GM18909 (cell line): ENCODE measurements around the gene NSG2.
"Not testable (repeated sequence)": the region's sequence is repeated elsewhere in the genome, so short reads cannot be mapped to it uniquely, and the experiment has no call there.

Experiments used
- ATAC-seq: cut with Tn5 transposase; IDR thresholded peaks from one replicate; pipeline ENCODE4 v1.9.1; 2021; ENCODE audit warnings: mild to moderate bottlenecking; ENCODE audit not compliant: unreplicated experiment, poor library complexity

Gene NSG2

GRCh38 chr5:174146556-174146955, 101.0 kb downstream of the NSG2 start:
- no peak for ATAC-seq

DNA sequence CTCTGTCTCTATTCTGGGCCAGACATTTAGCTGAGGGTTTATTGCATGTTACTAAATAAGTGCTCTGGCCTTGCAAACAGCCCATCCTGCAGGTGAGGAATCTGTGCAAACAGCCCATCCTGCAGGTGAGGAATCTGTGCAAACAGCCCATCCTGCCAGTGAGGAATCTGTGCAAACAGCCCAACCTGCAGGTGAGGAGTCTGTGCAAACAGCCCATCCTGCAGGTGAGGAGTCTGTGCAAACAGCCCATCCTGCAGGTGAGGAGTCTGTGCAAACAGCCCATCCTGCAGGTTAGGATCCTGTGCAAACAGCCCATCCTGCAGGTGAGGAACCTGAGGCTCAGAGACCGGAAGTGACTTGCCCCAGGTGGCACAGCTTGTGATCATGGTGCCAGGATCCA, 101.5 kb downstream of the NSG2 start:
- ATAC-seq: not testable (repeated sequence)

GRCh38 chr5:174147551-174147950, 102.0 kb downstream of the NSG2 start:
- no peak for ATAC-seq

- ATAC-seq: no peak
Measured at GRCh38 chr5:174148721-174149120, 103.2 kb downstream of the NSG2 start.

GRCh38 chr5:174149426-174149825, 103.9 kb downstream of the NSG2 start:
- no peak for ATAC-seq

DNA sequence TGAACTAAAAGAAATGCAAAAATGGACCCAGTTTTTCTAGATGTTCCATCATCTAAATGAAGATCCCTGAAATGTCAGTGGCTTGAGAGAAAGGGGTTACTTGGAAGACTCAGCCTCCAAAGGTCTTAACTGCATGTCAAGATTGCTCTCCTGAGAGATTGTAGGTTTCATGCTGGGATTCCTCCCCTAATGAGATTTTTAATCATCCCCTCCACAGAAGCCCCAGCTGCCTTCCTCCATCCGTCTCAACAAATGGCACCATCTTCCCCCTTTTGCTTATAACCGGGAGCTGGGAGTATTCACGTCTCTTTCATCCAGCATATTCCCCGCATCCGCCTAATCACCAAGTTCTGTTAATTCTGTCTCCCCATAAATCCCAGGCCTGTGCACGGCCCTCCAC, 104.5 kb downstream of the NSG2 start:
- no peak for ATAC-seq

GRCh38 chr5:174151599-174152181, 106.2 kb downstream of the NSG2 start:
- no peak for ATAC-seq

DNA sequence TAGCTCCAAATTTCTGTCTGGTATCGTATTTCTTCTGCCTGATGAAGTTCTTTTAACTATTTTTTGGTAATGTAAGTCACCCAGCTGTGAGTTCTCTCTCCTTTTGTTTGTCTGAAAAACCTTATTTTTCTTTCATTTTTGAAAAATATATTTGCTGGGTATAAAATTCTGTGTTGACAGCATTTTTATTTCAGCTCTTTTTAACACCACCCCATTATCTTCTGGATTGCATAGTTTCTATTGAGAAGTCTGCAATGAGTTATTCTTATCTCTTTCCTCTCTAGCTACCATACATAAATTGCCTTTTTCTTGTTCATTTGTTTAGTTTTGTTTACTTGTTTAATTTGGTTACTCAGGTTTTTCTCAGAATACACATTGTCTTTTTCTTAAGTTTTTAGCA, 109.1 kb downstream of the NSG2 start:
- ATAC-seq: no peak

DNA sequence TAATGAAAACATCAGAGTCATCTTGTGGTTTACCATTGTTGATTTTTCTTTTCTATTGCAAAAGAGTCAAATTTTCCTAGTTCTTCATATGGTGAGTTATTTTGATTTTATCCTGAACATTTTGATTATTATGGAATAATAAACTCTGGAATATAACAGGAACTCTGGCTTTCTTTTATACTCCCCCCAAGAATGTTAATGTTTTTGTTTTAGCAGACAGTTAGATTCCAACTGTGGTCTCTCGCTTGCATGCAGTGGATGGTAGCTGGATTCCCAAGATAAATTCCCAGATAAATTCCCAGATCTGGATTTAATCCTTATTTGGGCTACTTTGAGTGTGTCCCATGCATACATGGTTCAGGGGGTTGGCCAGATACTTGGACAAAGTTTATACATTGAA, 109.8 kb downstream of the NSG2 start:
- ATAC-seq: no peak

DNA sequence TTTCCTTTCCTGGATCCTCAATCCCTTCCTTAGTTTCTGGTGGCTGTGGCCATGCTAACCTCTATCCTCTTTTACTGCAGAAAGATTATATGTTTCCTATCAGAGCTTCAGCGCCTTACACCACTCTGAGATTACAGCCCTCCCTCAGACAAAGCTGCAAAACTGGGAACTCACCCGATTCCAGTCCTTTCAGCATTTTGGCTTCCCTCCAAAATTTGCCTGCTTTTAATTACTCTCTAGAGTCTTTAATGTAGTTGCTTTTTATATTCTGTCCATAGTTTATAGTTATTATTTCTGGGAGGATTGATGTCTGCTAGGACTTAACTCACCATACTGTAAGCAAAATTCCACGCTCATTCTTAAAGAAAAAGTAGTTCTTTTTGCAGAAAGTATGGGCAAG, 110.2 kb downstream of the NSG2 start:
- ATAC-seq: no peak

DNA sequence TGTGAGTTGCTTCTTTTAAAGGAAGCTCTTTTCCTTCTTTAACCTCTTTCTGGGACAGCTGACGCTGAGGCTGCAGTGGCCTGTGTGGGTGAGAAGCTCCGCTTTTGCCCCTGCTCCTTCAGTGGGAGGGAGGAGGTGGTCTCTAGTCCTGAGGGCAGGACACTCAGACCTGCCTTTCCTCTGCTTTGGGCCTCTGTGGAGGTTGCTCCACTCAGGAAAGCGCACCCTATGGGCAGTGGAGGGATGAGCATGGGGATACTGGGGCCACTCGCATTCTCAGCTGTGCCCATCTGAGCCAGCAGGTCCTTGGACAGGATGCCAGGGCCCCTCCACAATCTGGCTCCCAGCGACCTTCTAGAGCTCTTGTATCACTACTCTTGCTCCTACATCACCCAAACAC, 111.5 kb downstream of the NSG2 start:
- no peak for ATAC-seq
